ENCODE data around the gene CALCOCO1. TPM values are rescaled to one million over a fixed set of nuclear protein-coding genes. Genes with fewer than 3 reads are reported as not detected.

The CALCOCO1 gene
- total and polyA plus RNA-seq, 2 of the 8 experiments (the other 6 are each of a cell fraction or from before 2014, with no cell fraction given) = 20.3 to 39.3 TPM

GRCh38 chr12:53659011-53659551 is 68.2 kb downstream of the CALCOCO1 start (continued):
- TF ChIP-seq TEAD4 (IDR thresholded peaks at IDR 0.05; ENCODE audit: low read depth, low read length) (no peak), CEBPB (IDR thresholded peaks at IDR 0.05; ENCODE audit: low read depth, low read length) (no peak), CBX5 (IDR thresholded peaks at IDR 0.05; ENCODE audit: low read depth, low read length) (no peak), SP1 (IDR thresholded peaks at IDR 0.05; ENCODE audit: low read depth, low read length) (no peak)

Other genes with a start within 250 kb of the CALCOCO1 start
- 21.4 and 23.4 TPM in 2 replicates for gene MAP3K12, start 228.0 kb downstream of the CALCOCO1 start, total RNA-seq (2021; fragmentation: NEBNext Ultra II Directional; extraction: Animal tissue kit (Norgen Biotek cat#: 25700))
- 42.7 and 54.1 TPM in 2 replicates for gene MAP3K12, start 228.0 kb downstream of the CALCOCO1 start, polyA plus RNA-seq (2011; rRNA removed)
- gene TARBP2, start 226.2 kb downstream of the CALCOCO1 start, total RNA-seq (2021; fragmentation: NEBNext Ultra II Directional; extraction: Animal tissue kit (Norgen Biotek cat#: 25700)) = 66.1 and 69.9 TPM in 2 replicates
- gene TARBP2, start 226.2 kb downstream of the CALCOCO1 start, polyA plus RNA-seq (2011; rRNA removed) = 122 and 135 TPM in 2 replicates
- gene NPFF, start 220.0 kb downstream of the CALCOCO1 start, total RNA-seq (2021; fragmentation: NEBNext Ultra II Directional; extraction: Animal tissue kit (Norgen Biotek cat#: 25700)) = 0.80 TPM in 1 of 2 replicates, not detected in the other
- not detected in 2 replicates for gene NPFF, start 220.0 kb downstream of the CALCOCO1 start, polyA plus RNA-seq (2011; rRNA removed)
- gene ATF7, start 101.1 kb downstream of the CALCOCO1 start, total RNA-seq (2021; fragmentation: NEBNext Ultra II Directional; extraction: Animal tissue kit (Norgen Biotek cat#: 25700)) = 16.6 and 18.4 TPM in 2 replicates
- 8.3 and 10.1 TPM in 2 replicates for gene ATF7, start 101.1 kb downstream of the CALCOCO1 start, polyA plus RNA-seq (2011; rRNA removed)
- gene ATP5MC2, start 51.4 kb downstream of the CALCOCO1 start, total RNA-seq (2021; fragmentation: NEBNext Ultra II Directional; extraction: Animal tissue kit (Norgen Biotek cat#: 25700)) = 401 and 408 TPM in 2 replicates
- gene ATP5MC2, start 51.4 kb downstream of the CALCOCO1 start, polyA plus RNA-seq (2011; rRNA removed) = 823 and 952 TPM in 2 replicates
- gene CISTR, start 24.5 kb upstream of the CALCOCO1 start, total RNA-seq (2021; fragmentation: NEBNext Ultra II Directional; extraction: Animal tissue kit (Norgen Biotek cat#: 25700)) = not detected in 2 replicates
- not detected in 2 replicates for gene CISTR, start 24.5 kb upstream of the CALCOCO1 start, polyA plus RNA-seq (2011; rRNA removed)
- 0.13 TPM in 1 of 2 replicates, not detected in the other for gene HOXC13, start 211.4 kb upstream of the CALCOCO1 start, total RNA-seq (2021; fragmentation: NEBNext Ultra II Directional; extraction: Animal tissue kit (Norgen Biotek cat#: 25700))
- gene HOXC13, start 211.4 kb upstream of the CALCOCO1 start, polyA plus RNA-seq (2011; rRNA removed) = 0.02 TPM in 1 of 2 replicates, not detected in the other
- not detected in 2 replicates for gene HOXC12, start 227.5 kb upstream of the CALCOCO1 start, total RNA-seq (2021; fragmentation: NEBNext Ultra II Directional; extraction: Animal tissue kit (Norgen Biotek cat#: 25700))
- not detected in 2 replicates for gene HOXC12, start 227.5 kb upstream of the CALCOCO1 start, polyA plus RNA-seq (2011; rRNA removed)
- gene HOXC11, start 245.7 kb upstream of the CALCOCO1 start, total RNA-seq (2021; fragmentation: NEBNext Ultra II Directional; extraction: Animal tissue kit (Norgen Biotek cat#: 25700)) = not detected in 2 replicates
- gene HOXC11, start 245.7 kb upstream of the CALCOCO1 start, polyA plus RNA-seq (2011; rRNA removed) = not detected in 2 replicates
- gene HOTAIR, start 247.5 kb upstream of the CALCOCO1 start, total RNA-seq (2021; fragmentation: NEBNext Ultra II Directional; extraction: Animal tissue kit (Norgen Biotek cat#: 25700)) = not detected in 2 replicates
- gene HOTAIR, start 247.5 kb upstream of the CALCOCO1 start, polyA plus RNA-seq (2011; rRNA removed) = not detected in 2 replicates